ENCODE measurements around the gene ISG15. TPM values are rescaled to one million over a fixed set of nuclear protein-coding genes. Genes with fewer than 3 reads are reported as not detected.

Gene ISG15
- total and polyA plus RNA-seq, 2 of the 13 experiments (the other 11 are each of a cell fraction or from before 2014, with no cell fraction given), result 42.1 to 54.9 TPM

DNA sequence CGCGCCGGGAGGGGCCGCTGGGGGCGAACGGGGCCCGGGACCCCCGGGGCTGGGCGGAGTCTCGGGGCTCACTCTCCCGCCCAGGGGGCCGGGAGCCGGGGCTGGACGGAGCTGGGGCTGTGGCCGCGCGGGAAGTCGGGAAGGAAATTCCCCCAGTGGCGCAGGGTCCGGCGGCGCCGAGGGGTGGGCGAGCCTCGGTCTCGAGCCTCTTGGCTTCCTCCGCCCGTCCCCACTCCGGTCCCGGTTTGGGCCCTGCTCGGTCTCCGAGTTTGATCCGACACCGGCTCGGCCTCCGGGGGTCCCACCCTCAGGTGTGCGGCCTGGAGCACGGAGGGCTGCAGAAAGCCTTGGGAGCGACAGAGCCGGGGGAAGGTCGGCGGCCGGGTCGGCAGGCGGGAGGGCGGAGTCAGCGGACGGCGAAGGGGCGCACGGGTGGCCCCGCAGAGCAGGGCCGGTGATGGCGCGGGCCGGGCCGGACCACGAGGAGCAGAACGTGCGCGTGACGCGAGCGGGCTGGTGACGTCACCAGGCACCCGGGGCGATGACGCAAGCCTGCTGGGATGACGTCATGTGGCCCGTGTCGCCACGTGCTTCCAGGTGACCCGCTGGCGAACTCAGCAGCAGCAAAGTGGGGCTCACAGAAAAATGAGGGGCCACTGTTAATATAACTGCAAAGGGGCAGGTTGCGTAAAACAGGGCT lies 12.8 kb upstream of the ISG15 start (continued):
- TF ChIP-seq ZNF746 (CRISPR knock-in tag; IDR thresholded peaks at IDR 0.05), result peak; percentile 56; the same call in 1 of the 2 replicates
- peak; percentile 56 for TF ChIP-seq ZC3H13 (CRISPR knock-in tag; IDR thresholded peaks at IDR 0.05)
- TF ChIP-seq KDM4B (CRISPR knock-in tag; IDR thresholded peaks at IDR 0.05), result no peak
- TF ChIP-seq HNRNPL (IDR thresholded peaks at IDR 0.05; ENCODE audit: low read depth, low read length), result no peak
- TF ChIP-seq STAT5B (CRISPR knock-in tag; IDR thresholded peaks at IDR 0.05), result no peak
- no peak; the same call in 1 of the 2 replicates for TF ChIP-seq SSRP1 (CRISPR knock-in tag; IDR thresholded peaks at IDR 0.05)
- TF ChIP-seq ZSCAN25 (CRISPR knock-in tag; IDR thresholded peaks at IDR 0.05), result peak; percentile 45; the same call in 1 of the 2 replicates
- no peak; the same call in 1 of the 2 replicates for TF ChIP-seq RARG (CRISPR knock-in tag; IDR thresholded peaks at IDR 0.05; ENCODE audit: low read depth)
- peak; percentile 98 for TF ChIP-seq JUND (CRISPR knock-in tag; IDR thresholded peaks at IDR 0.05)
- TF ChIP-seq STAG1 (CRISPR knock-in tag; IDR thresholded peaks at IDR 0.05), result 0 out of 2 replicates have a peak, but pooled peaks have one; percentile 9
- TF ChIP-seq ARNT (IDR thresholded peaks at IDR 0.05), result no peak
- no peak for TF ChIP-seq CEBPZ (IDR thresholded peaks at IDR 0.05; ENCODE audit: low read length)
- no peak for TF ChIP-seq GTF2F1 (IDR thresholded peaks at IDR 0.05; ENCODE audit: low read length)
- TF ChIP-seq TFDP1 (CRISPR knock-in tag; IDR thresholded peaks at IDR 0.05; ENCODE audit: borderline replicate concordance), result peak; percentile 82; the same call in 1 of the 2 replicates
- TF ChIP-seq MAFG (CRISPR knock-in tag; IDR thresholded peaks at IDR 0.05), result peak; percentile 55; the same call in 1 of the 2 replicates
- peak; percentile 79; the same call in 1 of the 2 replicates for TF ChIP-seq ZNF557 (CRISPR knock-in tag; IDR thresholded peaks at IDR 0.05)
- peak; percentile 61; the same call in 1 of the 2 replicates for TF ChIP-seq KMT2A (CRISPR knock-in tag; IDR thresholded peaks at IDR 0.05)
- no peak for TF ChIP-seq ZNF24 (IDR thresholded peaks at IDR 0.05)
- peak; percentile 29; the same call in 1 of the 2 replicates for TF ChIP-seq NR1H2 (CRISPR knock-in tag; IDR thresholded peaks at IDR 0.05; ENCODE audit: borderline replicate concordance, low read depth)
- TF ChIP-seq ZNF451 (CRISPR knock-in tag; IDR thresholded peaks at IDR 0.05), result peak; percentile 90
- no peak for TF ChIP-seq RFXANK (CRISPR knock-in tag; IDR thresholded peaks at IDR 0.05)
- TF ChIP-seq GMEB1 (CRISPR knock-in tag; IDR thresholded peaks at IDR 0.05; ENCODE audit: borderline replicate concordance), result peak; percentile 85
- 0 out of 2 replicates have a peak, but pooled peaks have one; percentile 19 for TF ChIP-seq ZNF362 (CRISPR knock-in tag; IDR thresholded peaks at IDR 0.05; ENCODE audit: borderline replicate concordance)
- TF ChIP-seq ZNF670 (CRISPR knock-in tag; IDR thresholded peaks at IDR 0.05; ENCODE audit: borderline replicate concordance), result peak; percentile 58; the same call in 1 of the 2 replicates
- no peak for TF ChIP-seq SP140L (CRISPR knock-in tag; IDR thresholded peaks at IDR 0.05; ENCODE audit: borderline replicate concordance)

Data from HepG2 (cell line).